H4 (cell line): Measurements from ENCODE around the gene P2RX6. TPM values are rescaled to one million over a fixed set of nuclear protein-coding genes. Genes with fewer than 3 reads are reported as not detected.
A peak's percentile ranks its signal among the peaks of the same experiment; 100 is the strongest.

Experiments
- DNase-seq: peaks from one replicate; pipeline ENCODE4 v3.0.0-alpha.2; 2015; ENCODE audit warnings: low spot score
- total RNA-seq: library from RNA; depleted of rRNA; stranded (reverse); fragments of >200 nt; shearing (Covaris generic); gene quantifications from 2 replicates; pipeline ENCODE4 v1.2.3, GENCODE V29; 2014; rRNA removed

The P2RX6 gene
- total RNA-seq, 1 experiment from 2014 or later, result 2.0 TPM

- peak; percentile 55 for DNase-seq
Observed at GRCh38 chr22:21074102-21074715, 59.2 kb downstream of the P2RX6 start.

- no peak for DNase-seq
Observed at GRCh38 chr22:21075516-21076138, 60.7 kb downstream of the P2RX6 start.

- no peak for DNase-seq
Observed at GRCh38 chr22:21076912-21077625, 62.1 kb downstream of the P2RX6 start.

Other genes starting within 250 kb of the P2RX6 start
- gene SERPIND1, start 241.1 kb upstream of the P2RX6 start, total RNA-seq, result not detected in 2 replicates
- gene PI4KA, start 156.4 kb upstream of the P2RX6 start, total RNA-seq, result 12.6 and 19.6 TPM in 2 replicates
- gene SNAP29, start 156.2 kb upstream of the P2RX6 start, total RNA-seq, result 5.0 and 6.1 TPM in 2 replicates
- 25.4 and 27.4 TPM in 2 replicates for gene CRKL, start 97.8 kb upstream of the P2RX6 start, total RNA-seq
- not detected in 2 replicates for gene AIFM3, start 47.9 kb upstream of the P2RX6 start, total RNA-seq
- gene LZTR1, start 32.9 kb upstream of the P2RX6 start, total RNA-seq, result 6.8 and 8.2 TPM in 2 replicates
- 41.8 and 45.8 TPM in 2 replicates for gene THAP7, start 13.0 kb upstream of the P2RX6 start, total RNA-seq
- gene SLC7A4, start 17.4 kb downstream of the P2RX6 start, total RNA-seq, result not detected in 2 replicates
- gene LRRC74B, start 30.8 kb downstream of the P2RX6 start, total RNA-seq, result not detected in 2 replicates